ENCODE data around the gene CHRNB2. TPM values are rescaled to one million over a fixed set of nuclear protein-coding genes. Genes with fewer than 3 reads are reported as not detected.

CHRNB2 gene
- total and polyA plus RNA-seq, 9 of the 15 experiments (the other 6 are each of a cell fraction or from before 2014, with no cell fraction given): 0.01 TPM; not detected in 8

DNA sequence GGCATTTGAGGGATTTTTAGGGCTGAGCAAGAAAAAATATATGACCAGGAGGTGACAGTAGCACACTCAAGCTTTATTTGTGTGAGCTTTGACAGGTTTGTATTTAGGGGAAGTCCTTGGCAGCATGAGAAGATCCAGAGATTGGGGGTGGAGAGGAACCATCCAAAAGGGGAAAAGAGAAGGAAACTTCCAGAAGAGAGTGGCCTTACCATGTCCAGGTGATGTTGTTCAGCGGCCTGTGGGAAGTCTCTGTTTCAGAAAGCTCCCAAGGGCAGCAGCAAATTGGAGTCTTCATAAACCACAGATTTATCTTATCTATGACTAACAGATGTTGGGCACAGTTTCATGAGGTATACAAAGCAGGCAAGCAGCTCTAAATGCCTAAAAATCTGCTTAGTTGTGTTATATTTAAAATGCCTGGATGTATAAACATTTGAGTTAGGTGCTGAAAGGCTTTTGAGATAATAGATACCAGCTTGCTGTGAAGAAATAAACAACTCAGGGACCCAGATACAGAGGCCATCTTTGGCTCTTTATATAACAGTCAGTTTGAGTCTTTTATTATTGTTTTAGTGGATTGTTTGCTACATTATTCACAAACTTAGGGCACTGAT lies 61.6 kb downstream of the CHRNB2 start (continued):
- TF ChIP-seq, protein P1, sequence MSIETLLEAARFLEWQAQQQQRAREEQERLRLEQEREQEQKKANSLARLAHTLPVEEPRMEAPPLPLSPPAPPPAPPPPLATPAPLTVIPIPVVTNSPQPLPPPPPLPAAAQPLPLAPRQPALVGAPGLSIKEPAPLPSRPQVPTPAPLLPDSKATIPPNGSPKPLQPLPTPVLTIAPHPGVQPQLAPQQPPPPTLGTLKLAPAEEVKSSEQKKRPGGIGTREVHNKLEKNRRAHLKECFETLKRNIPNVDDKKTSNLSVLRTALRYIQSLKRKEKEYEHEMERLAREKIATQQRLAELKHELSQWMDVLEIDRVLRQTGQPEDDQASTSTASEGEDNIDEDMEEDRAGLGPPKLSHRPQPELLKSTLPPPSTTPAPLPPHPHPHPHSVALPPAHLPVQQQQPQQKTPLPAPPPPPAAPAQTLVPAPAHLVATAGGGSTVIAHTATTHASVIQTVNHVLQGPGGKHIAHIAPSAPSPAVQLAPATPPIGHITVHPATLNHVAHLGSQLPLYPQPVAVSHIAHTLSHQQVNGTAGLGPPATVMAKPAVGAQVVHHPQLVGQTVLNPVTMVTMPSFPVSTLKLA (conservative IDR thresholded peaks at IDR 0.05): peak in 1 of 2 experiments; percentile 45; a peak in 1 of 4 replicates
- TF ChIP-seq CC2D1A (IDR thresholded peaks at IDR 0.05): peak; percentile 63; the same call in 1 of the 2 replicates
- TF ChIP-seq, protein P2, sequence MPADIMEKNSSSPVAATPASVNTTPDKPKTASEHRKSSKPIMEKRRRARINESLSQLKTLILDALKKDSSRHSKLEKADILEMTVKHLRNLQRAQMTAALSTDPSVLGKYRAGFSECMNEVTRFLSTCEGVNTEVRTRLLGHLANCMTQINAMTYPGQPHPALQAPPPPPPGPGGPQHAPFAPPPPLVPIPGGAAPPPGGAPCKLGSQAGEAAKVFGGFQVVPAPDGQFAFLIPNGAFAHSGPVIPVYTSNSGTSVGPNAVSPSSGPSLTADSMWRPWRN (IDR thresholded peaks at IDR 0.05; ENCODE audit: low read depth): peak; percentile 85
- peak; percentile 98 for TF ChIP-seq MEIS2 (IDR thresholded peaks at IDR 0.05; ENCODE audit: partially characterized antibody)
- TF ChIP-seq, protein P3, sequence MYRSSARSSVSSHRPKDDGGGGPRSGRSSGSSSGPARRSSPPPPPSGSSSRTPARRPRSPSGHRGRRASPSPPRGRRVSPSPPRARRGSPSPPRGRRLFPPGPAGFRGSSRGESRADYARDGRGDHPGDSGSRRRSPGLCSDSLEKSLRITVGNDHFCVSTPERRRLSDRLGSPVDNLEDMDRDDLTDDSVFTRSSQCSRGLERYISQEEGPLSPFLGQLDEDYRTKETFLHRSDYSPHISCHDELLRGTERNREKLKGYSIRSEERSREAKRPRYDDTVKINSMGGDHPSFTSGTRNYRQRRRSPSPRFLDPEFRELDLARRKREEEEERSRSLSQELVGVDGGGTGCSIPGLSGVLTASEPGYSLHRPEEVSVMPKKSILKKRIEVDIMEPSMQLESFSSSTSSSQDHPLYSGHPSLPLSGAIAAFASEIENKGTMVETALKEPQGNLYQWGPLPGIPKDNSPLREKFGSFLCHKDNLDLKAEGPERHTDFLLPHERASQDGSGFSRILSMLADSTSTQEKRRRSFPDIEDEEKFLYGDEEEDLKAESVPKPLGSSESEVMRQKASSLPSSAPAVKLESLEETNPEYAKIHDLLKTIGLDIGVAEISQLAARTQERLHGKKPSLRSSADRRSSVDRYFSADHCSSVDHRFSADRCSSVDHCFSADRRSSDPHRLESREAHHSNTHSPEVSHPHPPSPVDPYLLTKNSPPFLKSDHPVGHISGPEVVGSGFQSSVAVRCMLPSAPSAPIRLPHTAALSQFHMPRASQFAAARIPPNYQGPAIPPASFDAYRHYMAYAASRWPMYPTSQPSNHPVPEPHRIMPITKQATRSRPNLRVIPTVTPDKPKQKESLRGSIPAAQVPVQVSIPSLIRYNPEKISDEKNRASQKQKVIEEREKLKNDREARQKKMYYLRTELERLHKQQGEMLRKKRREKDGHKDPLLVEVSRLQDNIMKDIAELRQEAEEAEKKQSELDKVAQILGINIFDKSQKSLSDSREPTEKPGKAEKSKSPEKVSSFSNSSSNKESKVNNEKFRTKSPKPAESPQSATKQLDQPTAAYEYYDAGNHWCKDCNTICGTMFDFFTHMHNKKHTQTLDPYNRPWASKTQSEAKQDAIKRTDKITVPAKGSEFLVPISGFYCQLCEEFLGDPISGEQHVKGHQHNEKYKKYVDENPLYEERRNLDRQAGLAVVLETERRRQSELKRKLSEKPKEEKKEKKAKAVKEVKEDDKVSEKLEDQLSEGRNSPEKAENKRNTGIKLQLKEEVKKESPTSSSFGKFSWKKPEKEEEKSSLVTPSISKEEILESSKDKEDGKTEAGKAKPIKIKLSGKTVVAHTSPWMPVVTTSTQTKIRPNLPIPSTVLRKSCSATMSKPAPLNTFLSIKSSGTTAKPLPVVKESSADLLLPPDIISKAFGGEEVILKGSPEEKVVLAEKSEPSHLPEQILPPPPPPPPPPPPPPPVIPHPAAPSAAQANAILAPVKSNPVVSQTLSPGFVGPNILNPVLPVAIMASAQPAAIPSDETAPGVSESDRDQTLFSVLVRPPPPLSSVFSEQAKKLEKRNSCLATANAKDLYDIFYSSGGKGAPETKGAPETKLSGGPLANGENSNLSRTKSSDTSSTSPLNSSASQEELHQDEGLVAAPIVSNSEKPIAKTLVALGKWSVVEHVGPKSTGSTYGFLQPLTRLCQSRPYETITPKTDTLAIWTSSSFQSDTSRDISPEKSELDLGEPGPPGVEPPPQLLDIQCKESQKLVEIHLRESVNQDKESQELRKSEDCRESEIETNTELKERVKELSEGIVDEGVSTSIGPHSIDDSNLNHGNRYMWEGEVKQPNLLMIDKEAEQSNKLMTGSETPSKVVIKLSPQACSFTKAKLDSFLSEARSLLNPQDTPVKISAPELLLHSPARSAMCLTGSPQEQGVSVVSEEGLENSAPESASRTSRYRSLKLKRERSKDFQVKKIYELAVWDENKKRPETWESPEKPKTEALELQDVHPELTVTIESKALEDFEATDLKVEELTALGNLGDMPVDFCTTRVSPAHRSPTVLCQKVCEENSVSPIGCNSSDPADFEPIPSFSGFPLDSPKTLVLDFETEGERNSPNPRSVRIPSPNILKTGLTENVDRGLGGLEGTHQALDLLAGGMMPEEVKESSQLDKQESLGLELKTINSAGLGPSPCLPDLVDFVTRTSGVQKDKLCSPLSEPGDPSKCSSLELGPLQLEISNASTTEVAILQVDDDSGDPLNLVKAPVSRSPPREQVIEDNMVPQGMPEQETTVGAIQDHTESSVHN (IDR thresholded peaks at IDR 0.05; ENCODE audit: borderline replicate concordance in 1 of 2, low read depth in 1 of 2): peak; percentile 67 to 77; a peak in 2 of 4 replicates
- TF ChIP-seq, protein P4, sequence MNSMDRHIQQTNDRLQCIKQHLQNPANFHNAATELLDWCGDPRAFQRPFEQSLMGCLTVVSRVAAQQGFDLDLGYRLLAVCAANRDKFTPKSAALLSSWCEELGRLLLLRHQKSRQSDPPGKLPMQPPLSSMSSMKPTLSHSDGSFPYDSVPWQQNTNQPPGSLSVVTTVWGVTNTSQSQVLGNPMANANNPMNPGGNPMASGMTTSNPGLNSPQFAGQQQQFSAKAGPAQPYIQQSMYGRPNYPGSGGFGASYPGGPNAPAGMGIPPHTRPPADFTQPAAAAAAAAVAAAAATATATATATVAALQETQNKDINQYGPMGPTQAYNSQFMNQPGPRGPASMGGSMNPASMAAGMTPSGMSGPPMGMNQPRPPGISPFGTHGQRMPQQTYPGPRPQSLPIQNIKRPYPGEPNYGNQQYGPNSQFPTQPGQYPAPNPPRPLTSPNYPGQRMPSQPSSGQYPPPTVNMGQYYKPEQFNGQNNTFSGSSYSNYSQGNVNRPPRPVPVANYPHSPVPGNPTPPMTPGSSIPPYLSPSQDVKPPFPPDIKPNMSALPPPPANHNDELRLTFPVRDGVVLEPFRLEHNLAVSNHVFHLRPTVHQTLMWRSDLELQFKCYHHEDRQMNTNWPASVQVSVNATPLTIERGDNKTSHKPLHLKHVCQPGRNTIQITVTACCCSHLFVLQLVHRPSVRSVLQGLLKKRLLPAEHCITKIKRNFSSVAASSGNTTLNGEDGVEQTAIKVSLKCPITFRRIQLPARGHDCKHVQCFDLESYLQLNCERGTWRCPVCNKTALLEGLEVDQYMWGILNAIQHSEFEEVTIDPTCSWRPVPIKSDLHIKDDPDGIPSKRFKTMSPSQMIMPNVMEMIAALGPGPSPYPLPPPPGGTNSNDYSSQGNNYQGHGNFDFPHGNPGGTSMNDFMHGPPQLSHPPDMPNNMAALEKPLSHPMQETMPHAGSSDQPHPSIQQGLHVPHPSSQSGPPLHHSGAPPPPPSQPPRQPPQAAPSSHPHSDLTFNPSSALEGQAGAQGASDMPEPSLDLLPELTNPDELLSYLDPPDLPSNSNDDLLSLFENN (IDR thresholded peaks at IDR 0.05; ENCODE audit: low read depth in 2 of 2, low read length in 2 of 2): peak in 1 of 2 experiments; percentile 79; a peak in 2 of 4 replicates
- peak; percentile 56; the same call in 1 of the 2 replicates for TF ChIP-seq MTA1 (IDR thresholded peaks at IDR 0.05; ENCODE audit: borderline replicate concordance)
- TF ChIP-seq ESRRB (CRISPR knock-in tag; IDR thresholded peaks at IDR 0.05; ENCODE audit: borderline replicate concordance): no peak
- TF ChIP-seq, protein P5, sequence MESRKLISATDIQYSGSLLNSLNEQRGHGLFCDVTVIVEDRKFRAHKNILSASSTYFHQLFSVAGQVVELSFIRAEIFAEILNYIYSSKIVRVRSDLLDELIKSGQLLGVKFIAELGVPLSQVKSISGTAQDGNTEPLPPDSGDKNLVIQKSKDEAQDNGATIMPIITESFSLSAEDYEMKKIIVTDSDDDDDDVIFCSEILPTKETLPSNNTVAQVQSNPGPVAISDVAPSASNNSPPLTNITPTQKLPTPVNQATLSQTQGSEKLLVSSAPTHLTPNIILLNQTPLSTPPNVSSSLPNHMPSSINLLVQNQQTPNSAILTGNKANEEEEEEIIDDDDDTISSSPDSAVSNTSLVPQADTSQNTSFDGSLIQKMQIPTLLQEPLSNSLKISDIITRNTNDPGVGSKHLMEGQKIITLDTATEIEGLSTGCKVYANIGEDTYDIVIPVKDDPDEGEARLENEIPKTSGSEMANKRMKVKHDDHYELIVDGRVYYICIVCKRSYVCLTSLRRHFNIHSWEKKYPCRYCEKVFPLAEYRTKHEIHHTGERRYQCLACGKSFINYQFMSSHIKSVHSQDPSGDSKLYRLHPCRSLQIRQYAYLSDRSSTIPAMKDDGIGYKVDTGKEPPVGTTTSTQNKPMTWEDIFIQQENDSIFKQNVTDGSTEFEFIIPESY (CRISPR knock-in tag; IDR thresholded peaks at IDR 0.05): no peak
